Measurements from ENCODE around the gene PSMB8. TPM values are rescaled to one million over a fixed set of nuclear protein-coding genes. Genes with fewer than 3 reads are reported as not detected.

PSMB8 gene
- polyA plus RNA-seq, 1 donor (not counting 4 experiments of a cell fraction or from before 2014, with no cell fraction given): 63.4 TPM

- Histone ChIP-seq H4K20me1 (ENCODE audit: control insufficient read depth, extremely low read depth, insufficient read depth, low read length) (no peaks in the 10 kb centered on the region), H3K27me3 (ENCODE audit: control insufficient read depth, extremely low read depth, insufficient read depth, low read length) (no peaks in the 10 kb centered on the region), H3K79me2 (ENCODE audit: control insufficient read depth, insufficient read depth, low read length) (peaks cover 17% of the 10 kb centered on the region), H3K27ac (ENCODE audit: control insufficient read depth, insufficient read depth, low read length) (no peak overlapping the region), H3K4me1 (ENCODE audit: control insufficient read depth, extremely low read depth, insufficient read depth, low read length) (peaks cover 15% of the 10 kb centered on the region), H3K36me3 (ENCODE audit: control insufficient read depth in 2 of 2, extremely low read depth in 1 of 2, insufficient read depth in 2 of 2, low read length in 2 of 2) (peaks cover 31 to 35% of the 10 kb centered on the region in 2 experiments), H3K4me2 (ENCODE audit: control insufficient read depth, extremely low read depth, insufficient read depth, low read depth, low read length) (no peak overlapping the region), H2AFZ (ENCODE audit: control insufficient read depth, low read length) (no peak overlapping the region), H3K9me1 (ENCODE audit: control insufficient read depth, extremely low read depth, insufficient read depth, low read length) (no peaks in the 10 kb centered on the region), H3K4me3 (ENCODE audit: control insufficient read depth in 2 of 3, extremely low read depth in 1 of 3, insufficient read depth in 2 of 3, low read depth in 1 of 3, low read length in 3 of 3) (no peak overlapping the region), H3K9me3 (ENCODE audit: control insufficient read depth, low read depth, low read length) (no peaks in the 10 kb centered on the region), H3K9ac (ENCODE audit: control insufficient read depth, extremely low read depth, insufficient read depth, low read length) (no peak overlapping the region)
- DNase-seq (ENCODE audit: low read depth, low spot score) (no peak), FAIRE-seq (no peak)
- no peak for TF ChIP-seq CTCF (optimal IDR thresholded peaks at IDR 0.05 in 1 of 3, IDR thresholded peaks at IDR 0.05 in 1 of 3, conservative IDR thresholded peaks at IDR 0.05 in 1 of 3; ENCODE audit: extremely low read depth in 1 of 3, insufficient read depth in 2 of 3, low read length in 3 of 3)
- no peak for TF ChIP-seq EZH2 (IDR thresholded peaks at IDR 0.05; ENCODE audit: low read length)
- dilution Hi-C loops (cut with MboI; ENCODE audit: extremely low pct_ligation_motif_present, low sequenced_read_pairs): no loop called here
Observed at GRCh38 chr6:32847795-32848194, 3.9 kb upstream of the PSMB8 start.

- Histone ChIP-seq H3K36me3 (ENCODE audit: control insufficient read depth in 2 of 2, extremely low read depth in 1 of 2, insufficient read depth in 2 of 2, low read length in 2 of 2) (peaks cover 31 to 35% of the 10 kb centered on the region in 2 experiments), H3K27ac (ENCODE audit: control insufficient read depth, insufficient read depth, low read length) (no peak overlapping the region), H3K27me3 (ENCODE audit: control insufficient read depth, extremely low read depth, insufficient read depth, low read length) (no peaks in the 10 kb centered on the region), H3K4me3 (ENCODE audit: control insufficient read depth in 2 of 3, extremely low read depth in 1 of 3, insufficient read depth in 2 of 3, low read depth in 1 of 3, low read length in 3 of 3) (no peak overlapping the region), H3K9ac (ENCODE audit: control insufficient read depth, extremely low read depth, insufficient read depth, low read length) (no peak overlapping the region), H2AFZ (ENCODE audit: control insufficient read depth, low read length) (no peak overlapping the region), H3K9me1 (ENCODE audit: control insufficient read depth, extremely low read depth, insufficient read depth, low read length) (no peaks in the 10 kb centered on the region), H3K4me1 (ENCODE audit: control insufficient read depth, extremely low read depth, insufficient read depth, low read length) (peaks cover 19% of the 10 kb centered on the region), H3K79me2 (ENCODE audit: control insufficient read depth, insufficient read depth, low read length) (peaks cover 10% of the 10 kb centered on the region), H4K20me1 (ENCODE audit: control insufficient read depth, extremely low read depth, insufficient read depth, low read length) (no peaks in the 10 kb centered on the region), H3K4me2 (ENCODE audit: control insufficient read depth, extremely low read depth, insufficient read depth, low read depth, low read length) (no peak overlapping the region), H3K9me3 (ENCODE audit: control insufficient read depth, low read depth, low read length) (no peaks in the 10 kb centered on the region)
- FAIRE-seq (no peak), DNase-seq (ENCODE audit: low read depth, low spot score) (no peak)
- dilution Hi-C loops (cut with MboI; ENCODE audit: extremely low pct_ligation_motif_present, low sequenced_read_pairs): no loop called here
- TF ChIP-seq CTCF (optimal IDR thresholded peaks at IDR 0.05 in 1 of 3, IDR thresholded peaks at IDR 0.05 in 1 of 3, conservative IDR thresholded peaks at IDR 0.05 in 1 of 3; ENCODE audit: extremely low read depth in 1 of 3, insufficient read depth in 2 of 3, low read length in 3 of 3): no peak
- TF ChIP-seq EZH2 (IDR thresholded peaks at IDR 0.05; ENCODE audit: low read length): no peak
Observed at GRCh38 chr6:32847004-32847403, 3.2 kb upstream of the PSMB8 start.

Measured in keratinocyte (primary cell).